ENCODE measurements around the gene CHTF18.

GRCh38 chr16:815861-816260 lies 27.4 kb downstream of the CHTF18 start:
- TF ChIP-seq CTCF (IDR thresholded peaks at IDR 0.05), result no peak
- no peak for TF ChIP-seq POLR2AphosphoS5 (IDR thresholded peaks at IDR 0.05)
- no peak for TF ChIP-seq EP300 (IDR thresholded peaks at IDR 0.05)
